ENCODE data around the gene AZU1.

The AZU1 gene

GRCh38 chr19:797528-798414, 29.9 kb upstream of the AZU1 start:
- peak; percentile 77 for DNase-seq

GRCh38 chr19:798415-799075, 29.1 kb upstream of the AZU1 start:
- DNase-seq: no peak

- DNase-seq: no peak
These were observed 28.4 kb upstream of the AZU1 start for GRCh38 chr19:799076-799881.

GRCh38 chr19:800360-801029, 27.1 kb upstream of the AZU1 start:
- DNase-seq: no peak

GRCh38 chr19:801030-801860, 26.4 kb upstream of the AZU1 start:
- DNase-seq: no peak

GRCh38 chr19:801861-802497, 25.7 kb upstream of the AZU1 start:
- DNase-seq: no peak

GRCh38 chr19:802498-803098, 25.0 kb upstream of the AZU1 start:
- DNase-seq: no peak

GRCh38 chr19:803099-803561, 24.5 kb upstream of the AZU1 start:
- DNase-seq: no peak

- DNase-seq: no peak
These were observed 23.8 kb upstream of the AZU1 start for GRCh38 chr19:803686-804418.

- DNase-seq: no peak
These were observed 23.0 kb upstream of the AZU1 start for GRCh38 chr19:804419-805165.

- no peak for DNase-seq
These were observed 22.5 kb upstream of the AZU1 start for GRCh38 chr19:805166-805551.

- DNase-seq: no peak
These were observed 21.8 kb upstream of the AZU1 start for GRCh38 chr19:805600-806550.

GRCh38 chr19:806815-807421, 20.7 kb upstream of the AZU1 start:
- DNase-seq: no peak

- no peak for DNase-seq
These were observed 19.8 kb upstream of the AZU1 start for GRCh38 chr19:807627-808422.

- DNase-seq: no peak
These were observed 19.2 kb upstream of the AZU1 start for GRCh38 chr19:808423-808775.

- DNase-seq: no peak
These were observed 17.4 kb upstream of the AZU1 start for GRCh38 chr19:810077-810855.
